Epithelial cell of esophagus (primary cell): Measurements from ENCODE around the gene CNTFR.

ENCODE experiments used
- DNase-seq: peaks from one replicate; pipeline ENCODE4 v3.0.0; 2010; ENCODE audit warnings: low read depth
- H3K4me3 ChIP-seq: 2 replicates; pipeline ENCODE4 v1.5.1; 2011; ENCODE audit warnings: mild to moderate bottlenecking, low read length, control low read depth
- CTCF ChIP-seq: IDR thresholded peaks from 2 replicates; pipeline ENCODE4 v1.5.1; 2011; ENCODE audit warnings: low read depth, mild to moderate bottlenecking, low read length, control low read depth, inconsistent platforms; ENCODE audit not compliant: insufficient read depth; ENCODE audit errors: missing control alignments

CNTFR gene

GRCh38 chr9:34560599-34561214 lies 28.8 kb downstream of the CNTFR start:
- TF ChIP-seq CTCF = no peak
- no peak for DNase-seq
- H3K4me3 ChIP-seq = no peak overlapping the region

DNA sequence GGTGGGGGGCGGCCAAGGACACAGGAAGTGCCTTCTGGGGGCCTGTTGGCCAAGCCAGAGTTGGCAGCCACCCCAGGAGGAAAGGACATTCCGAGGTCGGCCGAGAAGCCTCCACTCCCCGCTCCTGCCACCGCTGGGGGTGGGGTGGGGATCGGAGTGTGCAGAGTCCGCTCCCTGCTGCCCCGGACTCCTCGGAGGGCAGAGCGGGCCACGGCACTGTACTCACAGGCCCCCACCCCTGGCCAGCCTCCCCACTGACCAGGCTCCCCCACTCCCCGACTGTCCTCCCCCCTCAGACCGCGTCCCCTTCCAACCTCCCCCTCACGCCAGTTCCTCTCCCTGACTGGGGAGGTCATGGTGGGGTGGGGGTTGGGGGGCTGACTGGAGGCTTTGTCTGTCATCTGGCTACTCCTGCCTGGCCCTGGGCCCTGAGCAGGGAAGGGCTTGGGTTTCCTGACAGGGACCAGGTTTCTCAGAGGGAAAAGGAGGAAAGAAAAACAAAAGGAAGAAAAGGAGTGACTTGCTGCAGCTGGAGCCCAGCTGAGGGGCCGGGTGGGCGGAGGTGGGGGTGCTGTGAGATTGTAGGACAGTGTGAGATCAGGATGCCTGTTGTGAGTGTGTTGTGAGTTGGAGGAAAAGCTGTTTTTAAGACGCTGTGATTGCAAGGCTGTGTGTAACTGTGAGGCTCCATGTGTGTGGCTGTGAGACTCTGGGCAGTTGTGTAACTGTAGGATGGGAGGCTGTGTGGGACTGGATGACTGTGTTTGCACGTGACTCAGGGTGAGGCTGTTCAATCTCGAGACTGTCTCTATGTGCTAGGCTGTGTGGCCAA lies 29.7 kb downstream of the CNTFR start:
- no peak overlapping the region for H3K4me3 ChIP-seq
- no peak for TF ChIP-seq CTCF
- DNase-seq = peak; percentile 78

DNA sequence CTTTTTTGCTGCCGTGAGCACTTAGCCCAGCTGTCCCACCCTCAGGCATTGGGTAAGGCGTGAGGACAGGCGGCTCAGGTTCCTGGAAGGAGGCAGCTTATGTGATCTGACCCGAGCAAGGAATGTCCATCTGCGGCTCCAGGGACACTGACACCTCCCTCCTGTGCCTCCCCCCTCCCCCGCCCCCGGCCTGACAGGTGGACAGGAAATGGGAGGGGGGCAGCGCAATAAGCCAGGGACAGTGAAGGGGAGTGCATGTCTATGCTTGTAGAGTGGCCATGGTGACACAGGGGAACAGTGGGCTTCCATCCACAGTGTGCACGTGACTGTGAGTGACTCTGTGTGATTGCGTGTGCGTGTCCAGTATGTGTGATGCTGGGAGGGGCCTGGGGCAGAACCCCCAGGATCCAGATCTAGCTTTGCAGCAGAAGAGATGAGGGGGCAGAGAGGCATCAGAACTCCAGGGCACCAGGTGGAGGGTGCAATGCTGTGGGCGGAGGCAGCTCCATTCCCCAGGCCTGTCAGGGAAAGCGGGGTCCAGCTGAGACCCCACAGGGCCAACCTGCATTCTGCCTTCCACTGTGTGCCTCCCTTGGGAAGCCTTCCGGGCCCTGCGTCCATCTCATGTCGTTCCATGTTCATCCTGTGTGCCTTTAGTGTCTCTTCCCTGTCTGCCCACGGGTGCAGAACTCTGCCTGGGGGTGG lies 30.5 kb downstream of the CNTFR start:
- no peak overlapping the region for H3K4me3 ChIP-seq
- no peak for TF ChIP-seq CTCF
- no peak for DNase-seq

- TF ChIP-seq CTCF = no peak
- no peak overlapping the region for H3K4me3 ChIP-seq
- DNase-seq = no peak
These were observed 31.2 kb downstream of the CNTFR start for GRCh38 chr9:34558364-34558763.

GRCh38 chr9:34557426-34558321 lies 31.9 kb downstream of the CNTFR start:
- H3K4me3 ChIP-seq = no peak overlapping the region
- DNase-seq = no peak
- no peak for TF ChIP-seq CTCF

DNA sequence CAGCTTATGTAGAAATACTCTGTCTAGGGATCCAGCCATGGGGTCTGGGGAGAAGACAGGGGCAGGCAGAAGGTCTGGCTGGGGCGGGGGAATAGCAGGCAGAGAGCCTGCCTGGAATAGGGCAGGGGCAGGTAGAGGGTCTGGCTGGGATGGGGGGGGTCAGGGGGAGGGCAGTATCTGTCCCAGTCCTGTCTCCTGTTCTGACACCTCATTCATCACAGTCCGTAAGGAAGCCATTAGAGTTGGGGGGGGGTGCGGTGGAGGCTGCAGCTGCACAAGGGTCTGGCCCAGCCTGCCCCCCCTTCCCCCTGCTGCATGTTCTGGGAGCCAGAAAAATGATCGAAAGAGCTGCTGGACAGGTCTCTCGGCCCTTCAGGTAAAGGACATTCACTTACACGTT lies 32.6 kb downstream of the CNTFR start:
- no peak for TF ChIP-seq CTCF
- DNase-seq = no peak

More for the DNA sequence above, 32.6 kb downstream of the CNTFR start:
- H3K4me3 ChIP-seq = no peak overlapping the region
